HepG2 (cell line): Measurements from ENCODE around the gene ODAD2. TPM values are rescaled to one million over a fixed set of nuclear protein-coding genes. Genes with fewer than 3 reads are reported as not detected.

Source experiments
- ATAC-seq: fragments of 200-7000 bp; cut with Tn5 transposase; 3 replicates; pipeline ENCODE4 v1.9.1; 2020; ENCODE audit warnings: mild to moderate bottlenecking, moderate library complexity
- BruUV-seq: library from RNA; stranded (reverse); fragments of 400-500 nt; replicated peaks from 2 replicates; lab custom pipeline; 2021; lab: Mats Ljungman, UMichigan
- CTCF ChIA-PET: fragments of 300-600 bp; formaldehyde crosslinking; extraction: SDS; loops from one replicate; lab custom pipeline; 2021; ENCODE audit warnings: low total read pairs, inconsistent platforms, low intra/inter-chr PET ratio; lab: Yijun Ruan, JAX
- POLR2A ChIA-PET: fragments of 350-600 bp; sonication (Branson Sonifier 250); formaldehyde crosslinking; loops from one replicate; lab custom pipeline; 2020; ENCODE audit warnings: antibody characterized with exemption, inconsistent platforms; lab: Yijun Ruan, JAX
- DNase-seq: peaks from one replicate; pipeline ENCODE4 v3.0.0-alpha.2; 2015; ENCODE audit warnings: low spot score
- FAIRE-seq: peaks from 3 replicates; lab custom pipeline; 2011; peaks lifted over from hg19 to GRCh38; lab: Jason Lieb, UNC
- H2AFZ ChIP-seq: one replicate; pipeline ENCODE4 v1.6.1; 2011; ENCODE audit warnings: low read length, inconsistent platforms
- H3K27ac ChIP-seq: fragments of 300-600 bp; 3 replicates; pipeline ENCODE4 v1.8.0; 2011; ENCODE audit warnings: mixed run types, mild to moderate bottlenecking, mixed read lengths, low read length, inconsistent platforms; ENCODE audit not compliant: insufficient read depth; ENCODE audit errors: extremely low read length
- H3K27me3 ChIP-seq, 2 experiments: fragments of 200-600 bp in 1 of 2; 2 replicates in 1 of 2; 3 replicates in 1 of 2; pipeline versions ENCODE4 v1.6.0 to v1.8.0; 2011; ENCODE audit warnings: low read length in 2 of 2, mild to moderate bottlenecking in 2 of 2, moderate library complexity in 2 of 2, inconsistent platforms in 1 of 2; ENCODE audit not compliant: insufficient read depth in 2 of 2, control insufficient read depth in 1 of 2
- H3K36me3 ChIP-seq, 2 experiments: fragments of 200-600 bp in 1 of 2; replicated peaks in 1 of 2; 2 replicates in 1 of 2; 3 replicates in 1 of 2; pipeline versions ENCODE4 v1.5.1 to v1.8.0; 2011; ENCODE audit warnings: low read length in 2 of 2, inconsistent platforms in 1 of 2; ENCODE audit not compliant: insufficient read depth in 2 of 2, control insufficient read depth in 1 of 2
- H3K4me1 ChIP-seq: 2 replicates; pipeline ENCODE4 v1.5.1; 2012; ENCODE audit warnings: low read length, inconsistent platforms; ENCODE audit not compliant: insufficient read depth
- H3K4me2 ChIP-seq: 2 replicates; pipeline ENCODE4 v1.6.0; 2011; ENCODE audit warnings: low read depth, low read length, inconsistent platforms
- H3K4me3 ChIP-seq, 3 experiments: fragments of 200-600 bp in 1 of 3; sonication (generic), shearing (Covaris generic) in 1 of 3; replicated peaks in 1 of 3; 2 replicates each; pipeline ENCODE4 v1.5.1; 2011 to 2016; ENCODE audit warnings: low read length in 3 of 3, inconsistent platforms in 2 of 3, low read depth in 2 of 3, mild to moderate bottlenecking in 2 of 3, control low read depth in 1 of 3, mixed read lengths in 1 of 3; ENCODE audit not compliant: insufficient read depth in 1 of 3
- H3K79me2 ChIP-seq: one replicate; pipeline ENCODE4 v1.6.1; 2011; ENCODE audit warnings: low read length, inconsistent platforms; ENCODE audit not compliant: insufficient read depth
- H3K9ac ChIP-seq: 2 replicates; pipeline ENCODE4 v1.6.0; 2011; ENCODE audit warnings: mild to moderate bottlenecking, low read depth, low read length, inconsistent platforms; ENCODE audit not compliant: insufficient read depth
- H3K9me3 ChIP-seq: 2 replicates; pipeline ENCODE4 v1.5.1; 2012; ENCODE audit warnings: mild to moderate bottlenecking, low read length
- H4K20me1 ChIP-seq: 2 replicates; pipeline ENCODE4 v1.6.0; 2011; ENCODE audit warnings: inconsistent platforms, mild to moderate bottlenecking, low read length, moderate library complexity; ENCODE audit not compliant: insufficient read depth
- GATA4 ChIP-seq: sonication (generic); IDR thresholded peaks from 2 replicates; pipeline ENCODE4 v1.6.1; 2016; ENCODE audit warnings: antibody characterized with exemption, low read depth, borderline replicate concordance
- IKZF5 ChIP-seq: IDR thresholded peaks from 2 replicates; pipeline ENCODE4 v1.6.1; 2018; ENCODE audit warnings: missing genetic modification reagents, mild to moderate bottlenecking, missing compliant biosample characterization
- NFIC ChIP-seq: IDR thresholded peaks from 2 replicates; pipeline ENCODE4 v1.6.1; 2012; ENCODE audit warnings: mild to moderate bottlenecking, low read length, inconsistent platforms
- POLR2AphosphoS5 ChIP-seq: IDR thresholded peaks from 2 replicates; pipeline ENCODE4 v1.6.1; 2012; ENCODE audit warnings: low read depth, low read length
- SIN3B ChIP-seq: fragments of 150-350 bp; IDR thresholded peaks from 2 replicates; pipeline ENCODE4 v1.6.1; 2014; ENCODE audit warnings: low read length
- SNAI1 ChIP-seq: sonication (generic); formaldehyde crosslinking; IDR thresholded peaks from 2 replicates; pipeline ENCODE4 v1.5.0; 2020; ENCODE audit warnings: mild to moderate bottlenecking, missing genetic modification reagents, borderline replicate concordance
- ZFP37 ChIP-seq: sonication (generic); formaldehyde crosslinking; IDR thresholded peaks from 2 replicates; pipeline ENCODE4 v1.4.0; 2020; ENCODE audit warnings: missing genetic modification reagents, borderline replicate concordance
- ZNF101 ChIP-seq: sonication (generic); formaldehyde crosslinking; IDR thresholded peaks from 2 replicates; pipeline ENCODE4 v1.4.0; 2020; ENCODE audit warnings: mild to moderate bottlenecking, low read depth, missing genetic modification reagents, borderline replicate concordance
- ZNF329 ChIP-seq: sonication (generic); formaldehyde crosslinking; IDR thresholded peaks from 2 replicates; pipeline ENCODE4 v1.9.0; 2021; ENCODE audit warnings: low read depth, mild to moderate bottlenecking, missing genetic modification reagents
- ZNF724P ChIP-seq: sonication (generic); formaldehyde crosslinking; IDR thresholded peaks from 2 replicates; pipeline ENCODE4 v1.8.0; 2022; ENCODE audit warnings: missing genetic modification reagents, borderline replicate concordance
- WGBS: methylation state at CpG from one replicate; pipeline ENCODE4 v1.1.6; 2017; ENCODE audit warnings: low lambda C conversion rate; 5-methylcytosine and 5-hydroxymethylcytosine counted together
- in situ Hi-C: cut with HindIII; loops from 2 replicates; pipeline ENCODE4 v1.10.0; 2017; ENCODE audit warnings: low pct_unique_long_range_greater_than_20kb; ENCODE audit not compliant: extremely low pct_ligation_motif_present
- intact Hi-C: fragments of 100-400 bp; cut with micrococcal nuclease; formaldehyde crosslinking; loops from one replicate; pipeline ENCODE4 v1.10.0; 2022; ENCODE audit not compliant: unreplicated experiment
- polyA plus RNA-seq, 8 experiments: library from polyadenylated mRNA; depleted of rRNA in 3 of 8; stranded (reverse) in 7 of 8; unstranded in 1 of 8; fragments of >200 nt; fragmentation: Illumina TruSeq in 4 of 8; extraction: Trizol in 4 of 8; gene quantifications; 2 replicates each; pipeline versions ENCODE4 v1.2.1 to v1.2.3, GENCODE V29; 2011 to 2016; ENCODE audit warnings: low read depth in 4 of 8, missing spikeins in 1 of 8, mixed read lengths in 1 of 8; ENCODE audit not compliant: insufficient read depth in 1 of 8
- total RNA-seq, 5 experiments: library from RNA; depleted of rRNA; stranded (reverse); fragments of >200 nt; fragmentation: Illumina TruSeq; extraction: Trizol; gene quantifications; 2 replicates each; pipeline ENCODE4 v1.2.3, GENCODE V29; 2016; ENCODE audit warnings: low read depth in 1 of 5
- TF ChIP-seq, protein P1 (sequence below): sonication (generic); formaldehyde crosslinking; IDR thresholded peaks from 2 replicates; pipeline ENCODE4 v1.5.0; 2020; ENCODE audit warnings: mild to moderate bottlenecking, missing genetic modification reagents

ODAD2 gene
- total and polyA plus RNA-seq, 2 of the 13 experiments (the other 11 are each of a cell fraction or from before 2014, with no cell fraction given) = not detected

DNA sequence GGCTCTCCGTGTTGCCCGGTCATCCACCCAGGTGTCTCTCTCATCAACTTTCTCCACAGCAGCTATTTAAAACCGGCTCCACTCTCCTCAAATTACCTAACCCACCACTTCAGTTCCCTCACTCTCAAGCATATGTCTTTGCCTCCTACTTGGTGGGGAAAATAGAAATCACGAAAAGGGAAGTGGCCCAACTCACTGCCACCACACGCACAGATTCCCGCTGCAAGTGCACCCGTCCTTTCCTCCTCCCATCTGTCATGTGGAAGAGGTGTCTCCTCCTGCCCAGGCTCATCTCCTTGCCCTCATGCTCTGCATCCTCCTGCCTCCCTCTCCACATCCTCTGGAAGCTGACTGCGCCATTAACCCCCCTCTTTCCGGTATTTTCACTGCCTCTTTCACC is 172.5 kb downstream of the ODAD2 start:
- no peaks in the 10 kb centered on the region for H3K36me3 ChIP-seq
- BruUV-seq = no TSS peak
- ChIA-PET POLR2A (no interaction called here), CTCF (no interaction called here)
- TF ChIP-seq ZNF724P (CRISPR knock-in tag) (no peak), SNAI1 (CRISPR knock-in tag) (no peak), SIN3B (no peak), POLR2AphosphoS5 (no peak), IKZF5 (CRISPR knock-in tag) (no peak), NFIC (no peak), ZFP37 (CRISPR knock-in tag) (no peak), GATA4 (no peak), ZNF101 (no peak), ZNF329 (CRISPR knock-in tag) (no peak)
- TF ChIP-seq, protein P1, sequence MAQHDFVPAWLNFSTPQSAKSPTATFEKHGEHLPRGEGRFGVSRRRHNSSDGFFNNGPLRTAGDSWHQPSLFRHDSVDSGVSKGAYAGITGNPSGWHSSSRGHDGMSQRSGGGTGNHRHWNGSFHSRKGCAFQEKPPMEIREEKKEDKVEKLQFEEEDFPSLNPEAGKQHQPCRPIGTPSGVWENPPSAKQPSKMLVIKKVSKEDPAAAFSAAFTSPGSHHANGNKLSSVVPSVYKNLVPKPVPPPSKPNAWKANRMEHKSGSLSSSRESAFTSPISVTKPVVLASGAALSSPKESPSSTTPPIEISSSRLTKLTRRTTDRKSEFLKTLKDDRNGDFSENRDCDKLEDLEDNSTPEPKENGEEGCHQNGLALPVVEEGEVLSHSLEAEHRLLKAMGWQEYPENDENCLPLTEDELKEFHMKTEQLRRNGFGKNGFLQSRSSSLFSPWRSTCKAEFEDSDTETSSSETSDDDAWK (CRISPR knock-in tag) = no peak
- H4K20me1 ChIP-seq = no peaks in the 10 kb centered on the region
- no peaks in the 10 kb centered on the region for H3K9me3 ChIP-seq
- intact Hi-C loops (no loop called here), in situ Hi-C loops (no loop called here)
- H3K4me3 ChIP-seq = no peak overlapping the region
- no peak overlapping the region for H3K27ac ChIP-seq
- no peak for ATAC-seq
- FAIRE-seq = no peak
- 23% methylated on average over 9 of the region's 9 CpGs for WGBS
- no peak overlapping the region for H2AFZ ChIP-seq
- H3K4me2 ChIP-seq = no peak overlapping the region
- no peaks in the 10 kb centered on the region for H3K4me1 ChIP-seq
- H3K27me3 ChIP-seq = no peaks in the 10 kb centered on the region; a peak in 1 of 5 replicates
- no peak overlapping the region for H3K9ac ChIP-seq
- DNase-seq = no peak
- H3K79me2 ChIP-seq = no peaks in the 10 kb centered on the region
